ES-I3 (cell line): ENCODE measurements around the gene RIN3.

Source experiments
- H3K36me3 ChIP-seq: 2 replicates; pipeline ENCODE4 v1.6.1; 2013; ENCODE audit warnings: mild to moderate bottlenecking, low read length, control low read depth, moderate library complexity; ENCODE audit not compliant: insufficient read depth
- H3K4me1 ChIP-seq: 2 replicates; pipeline ENCODE4 v1.6.1; 2013; ENCODE audit warnings: mild to moderate bottlenecking, control low read depth, low read length; ENCODE audit not compliant: insufficient read depth
- H3K9ac ChIP-seq: 2 replicates; pipeline ENCODE4 v1.6.1; 2013; ENCODE audit warnings: low read depth, mild to moderate bottlenecking, low read length, moderate library complexity
- H3K9me3 ChIP-seq: 2 replicates; pipeline ENCODE4 v1.6.1; 2013; ENCODE audit warnings: mild to moderate bottlenecking, low read length, moderate library complexity; ENCODE audit not compliant: control insufficient read depth, insufficient read depth

Gene RIN3

GRCh38 chr14:92716131-92716530 lies 202.6 kb downstream of the RIN3 start:
- H3K4me1 ChIP-seq: no peaks in the 10 kb centered on the region
- H3K36me3 ChIP-seq: no peaks in the 10 kb centered on the region
- no peaks in the 10 kb centered on the region for H3K9me3 ChIP-seq
- H3K9ac ChIP-seq: no peak overlapping the region

- Histone ChIP-seq H3K9me3 (no peaks in the 10 kb centered on the region), H3K36me3 (no peaks in the 10 kb centered on the region), H3K9ac (no peak overlapping the region), H3K4me1 (no peaks in the 10 kb centered on the region)
Observed at GRCh38 chr14:92717571-92718042, 204.0 kb downstream of the RIN3 start.

DNA sequence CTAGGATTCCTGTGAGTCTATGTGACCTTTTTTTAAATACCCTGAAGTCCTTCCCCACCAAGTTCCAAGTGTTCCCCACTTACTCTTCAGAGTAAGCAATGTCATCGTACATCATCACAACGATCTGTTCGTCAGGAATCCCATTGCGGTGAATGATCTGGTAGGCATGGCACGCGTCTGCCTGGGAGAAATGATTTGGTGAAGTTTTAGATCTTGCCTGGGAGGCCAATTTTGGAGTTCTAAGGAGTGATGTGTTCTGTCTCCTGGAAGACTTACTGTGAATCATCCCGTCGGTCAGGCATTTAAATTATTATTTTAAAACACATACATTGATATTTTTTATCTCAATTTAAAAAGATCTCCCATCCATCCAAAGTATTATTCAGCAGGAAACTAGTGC lies 205.1 kb downstream of the RIN3 start:
- Histone ChIP-seq H3K9me3 (no peaks in the 10 kb centered on the region), H3K36me3 (no peaks in the 10 kb centered on the region), H3K9ac (no peak overlapping the region), H3K4me1 (no peaks in the 10 kb centered on the region)

GRCh38 chr14:92719421-92719820 lies 205.8 kb downstream of the RIN3 start:
- Histone ChIP-seq H3K4me1 (no peaks in the 10 kb centered on the region), H3K9me3 (no peaks in the 10 kb centered on the region), H3K36me3 (no peaks in the 10 kb centered on the region), H3K9ac (no peak overlapping the region)

DNA sequence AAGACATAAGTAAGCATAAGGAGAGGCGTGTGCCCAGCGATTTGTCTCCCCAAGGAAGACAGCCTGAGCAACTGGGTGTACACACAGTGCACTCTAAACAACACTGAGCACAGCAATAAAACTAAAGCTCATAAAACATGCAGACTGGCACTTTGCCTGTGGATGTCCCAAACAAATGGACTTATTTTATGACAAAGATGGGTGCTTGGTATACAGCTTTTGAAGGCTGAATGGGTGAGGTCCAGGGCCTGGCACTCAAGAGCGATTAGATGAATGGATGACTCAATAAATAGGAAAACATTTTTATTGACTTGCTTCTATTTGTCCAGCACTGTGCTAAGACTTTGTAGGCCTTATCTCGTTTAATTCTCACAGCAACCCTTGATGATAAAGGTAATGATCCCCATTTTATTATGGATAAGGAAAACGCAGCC lies 206.3 kb downstream of the RIN3 start:
- H3K36me3 ChIP-seq: no peaks in the 10 kb centered on the region
- no peaks in the 10 kb centered on the region for H3K9me3 ChIP-seq
- no peaks in the 10 kb centered on the region for H3K4me1 ChIP-seq
- no peak overlapping the region for H3K9ac ChIP-seq

DNA sequence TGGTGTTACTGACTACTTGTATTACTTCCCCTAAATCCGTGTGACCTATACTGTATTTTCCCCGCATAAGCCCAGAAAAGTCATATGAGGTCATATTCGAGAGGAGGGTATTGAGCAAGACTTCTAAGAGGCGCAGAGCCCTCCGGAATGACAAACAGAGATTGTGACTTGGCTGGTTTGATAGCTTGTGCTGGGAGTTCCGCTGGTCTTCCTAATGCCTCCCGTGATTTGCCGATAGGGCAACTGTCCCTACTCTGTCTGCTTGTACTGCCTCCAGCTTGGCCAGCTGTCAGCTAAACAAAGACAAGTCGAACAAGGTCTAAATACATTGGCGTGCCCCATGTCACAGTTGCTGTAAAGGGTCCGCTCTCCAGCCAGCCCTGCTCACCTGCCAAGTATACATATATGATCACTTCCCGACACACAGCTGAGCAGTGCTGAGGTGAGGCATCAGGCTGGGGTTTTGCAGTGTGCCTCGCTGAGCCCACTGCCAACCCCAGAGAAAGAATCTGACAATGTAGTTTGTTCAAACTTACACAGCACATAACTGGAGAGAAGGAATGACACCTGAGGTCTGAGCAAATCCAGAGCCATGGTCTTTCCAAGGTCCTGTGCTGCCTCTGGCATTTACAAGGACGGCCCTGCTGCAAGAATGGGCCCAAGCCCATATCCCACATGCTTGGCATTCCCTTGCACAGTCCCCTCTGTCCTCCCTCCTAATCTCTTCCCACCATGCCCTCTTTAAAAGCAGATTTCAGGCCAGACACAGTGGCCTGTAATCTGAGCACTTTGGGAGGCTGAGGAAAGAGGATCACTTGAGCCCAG lies 211.1 kb downstream of the RIN3 start:
- H3K9me3 ChIP-seq: no peaks in the 10 kb centered on the region
- H3K9ac ChIP-seq: no peak overlapping the region
- no peaks in the 10 kb centered on the region for H3K36me3 ChIP-seq
- H3K4me1 ChIP-seq: peaks cover 5% of the 10 kb centered on the region; the same call in 1 of the 2 replicates

GRCh38 chr14:92726135-92726932 lies 212.8 kb downstream of the RIN3 start:
- peaks cover 5% of the 10 kb centered on the region; the same call in 1 of the 2 replicates for H3K4me1 ChIP-seq
- H3K9me3 ChIP-seq: no peaks in the 10 kb centered on the region
- no peak overlapping the region for H3K9ac ChIP-seq
- H3K36me3 ChIP-seq: no peaks in the 10 kb centered on the region

- H3K36me3 ChIP-seq: no peaks in the 10 kb centered on the region
- no peaks in the 10 kb centered on the region; the same call in 1 of the 2 replicates for H3K9me3 ChIP-seq
- no peak overlapping the region for H3K9ac ChIP-seq
- H3K4me1 ChIP-seq: peaks cover 5% of the 10 kb centered on the region; the same call in 1 of the 2 replicates
Observed at GRCh38 chr14:92726933-92727262, 213.3 kb downstream of the RIN3 start.

- Histone ChIP-seq H3K4me1 (peaks cover 5% of the 10 kb centered on the region; the same call in 1 of the 2 replicates), H3K36me3 (no peaks in the 10 kb centered on the region; the same call in 1 of the 2 replicates), H3K9me3 (no peaks in the 10 kb centered on the region; the same call in 1 of the 2 replicates), H3K9ac (no peak overlapping the region)
Observed at GRCh38 chr14:92728759-92729364, 215.3 kb downstream of the RIN3 start.

DNA sequence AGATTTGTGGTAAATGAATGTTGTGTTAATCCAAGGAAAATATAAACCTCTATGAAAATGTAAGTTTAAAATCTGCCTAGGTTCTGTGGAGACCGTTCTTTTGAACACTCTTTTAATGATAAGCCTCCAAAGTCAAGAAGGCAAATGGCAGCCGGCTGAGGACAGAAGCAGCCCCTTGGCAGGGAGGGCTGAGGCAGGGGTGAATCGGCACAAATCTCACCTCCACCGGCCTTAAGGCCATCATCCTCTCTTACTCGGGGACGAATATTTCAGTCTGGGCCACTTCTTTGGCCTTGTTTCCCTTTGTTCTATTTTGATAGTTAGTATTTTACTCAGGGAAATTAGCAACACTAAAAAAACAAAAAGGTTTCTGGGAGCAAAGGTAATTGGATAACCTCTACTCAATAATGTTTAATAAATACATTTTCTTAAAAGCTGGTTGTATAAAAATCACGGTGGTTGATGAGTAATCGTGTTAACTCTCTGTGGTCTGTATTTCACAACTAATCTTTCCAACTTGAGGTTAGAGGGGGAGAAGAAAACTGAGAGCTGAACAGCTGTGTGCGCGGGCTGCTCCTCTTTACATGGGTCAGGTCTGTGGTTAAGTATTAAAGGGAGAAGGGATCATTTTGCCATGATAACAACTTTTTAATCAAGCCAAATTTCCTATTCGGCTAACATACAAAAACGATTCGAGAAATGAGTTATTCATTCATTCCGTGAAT lies 216.2 kb downstream of the RIN3 start:
- Histone ChIP-seq H3K9ac (no peak overlapping the region), H3K9me3 (no peaks in the 10 kb centered on the region; the same call in 1 of the 2 replicates), H3K36me3 (no peaks in the 10 kb centered on the region; the same call in 1 of the 2 replicates), H3K4me1 (peaks cover 5% of the 10 kb centered on the region; the same call in 1 of the 2 replicates)

- no peaks in the 10 kb centered on the region; the same call in 1 of the 2 replicates for H3K4me1 ChIP-seq
- no peaks in the 10 kb centered on the region; the same call in 1 of the 2 replicates for H3K36me3 ChIP-seq
- no peaks in the 10 kb centered on the region; the same call in 1 of the 2 replicates for H3K9me3 ChIP-seq
- no peak overlapping the region for H3K9ac ChIP-seq
Observed at GRCh38 chr14:92731622-92732115, 218.1 kb downstream of the RIN3 start.

DNA sequence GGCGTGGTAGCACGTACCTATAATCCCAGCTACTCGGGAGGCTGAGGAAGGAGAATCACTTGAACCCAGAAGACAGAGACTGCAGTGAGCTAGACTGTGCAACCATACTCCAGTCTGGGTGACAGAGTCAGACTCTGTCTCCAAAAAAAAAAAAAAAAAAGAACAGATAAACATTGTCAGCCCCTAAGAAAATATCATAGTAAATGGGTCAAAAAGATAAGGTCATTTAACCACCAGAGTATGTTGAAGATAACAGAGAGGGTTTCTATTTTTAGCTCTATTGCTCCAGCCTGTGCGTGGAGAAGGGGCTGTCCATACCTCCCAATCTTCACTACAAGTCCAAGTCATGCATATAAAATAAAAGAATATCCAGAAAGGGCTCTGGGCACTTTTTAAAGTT lies 219.4 kb downstream of the RIN3 start:
- H3K9ac ChIP-seq: no peak overlapping the region
- H3K4me1 ChIP-seq: no peaks in the 10 kb centered on the region; the same call in 1 of the 2 replicates
- no peaks in the 10 kb centered on the region; the same call in 1 of the 2 replicates for H3K9me3 ChIP-seq
- H3K36me3 ChIP-seq: no peaks in the 10 kb centered on the region; the same call in 1 of the 2 replicates

GRCh38 chr14:92734618-92735017 lies 221.0 kb downstream of the RIN3 start:
- Histone ChIP-seq H3K4me1 (no peaks in the 10 kb centered on the region; the same call in 1 of the 2 replicates), H3K9ac (no peak overlapping the region), H3K36me3 (no peaks in the 10 kb centered on the region; the same call in 1 of the 2 replicates), H3K9me3 (no peaks in the 10 kb centered on the region; the same call in 1 of the 2 replicates)
